Measurements from ENCODE around the gene GRK2.

- TF ChIP-seq POLR2A (IDR thresholded peaks at IDR 0.05; ENCODE audit: low read depth, low read length): no peak
- TF ChIP-seq TAF1 (IDR thresholded peaks at IDR 0.05; ENCODE audit: borderline replicate concordance, low read depth, low read length): no peak
- no peak for TF ChIP-seq POLR2AphosphoS5 (IDR thresholded peaks at IDR 0.05; ENCODE audit: low read depth, low read length)
Measured at GRCh38 chr11:67264877-67265632, 1.2 kb upstream of the GRK2 start.

Measured in GM12892 (cell line).